Neural cell (in vitro differentiated cells): ENCODE measurements around the gene KNOP1. TPM values are rescaled to one million over a fixed set of nuclear protein-coding genes. Genes with fewer than 3 reads are reported as not detected.

Experiments
- H2AFZ ChIP-seq: fragments of 200-600, 300-800 bp; sonication (generic), shearing (Covaris generic); 2 replicates; pipeline ENCODE4 v1.6.0; 2014; ENCODE audit warnings: low read depth, mild to moderate bottlenecking, antibody characterized with exemption, low read length, moderate library complexity
- H3F3A ChIP-seq: fragments of 200-600 bp; shearing (Covaris generic); 2 replicates; pipeline ENCODE4 v1.6.1; 2016; ENCODE audit warnings: mild to moderate bottlenecking, moderate library complexity, mixed read lengths, antibody characterized with exemption, low read length; ENCODE audit not compliant: insufficient read depth, poor library complexity, severe bottlenecking
- H3K27ac ChIP-seq: fragments of 200-600, 300-800 bp; sonication (generic), shearing (Covaris generic); 2 replicates; pipeline ENCODE4 v1.5.1; 2014; ENCODE audit warnings: mild to moderate bottlenecking, low read length, moderate library complexity
- H3K27me3 ChIP-seq: fragments of 300-800, 200-600 bp; sonication (generic), shearing (Covaris generic); 2 replicates; pipeline ENCODE4 v1.6.0; 2014; ENCODE audit warnings: mild to moderate bottlenecking, low read depth, low read length, moderate library complexity; ENCODE audit not compliant: insufficient read depth
- H3K36me3 ChIP-seq: fragments of 300-800, 200-600 bp; sonication (generic), shearing (Covaris generic); 2 replicates; pipeline ENCODE4 v1.5.1; 2014; ENCODE audit warnings: mild to moderate bottlenecking, antibody characterized with exemption, low read length, moderate library complexity; ENCODE audit not compliant: insufficient read depth
- H3K4me2 ChIP-seq: fragments of 300-800, 200-600 bp; sonication (generic), shearing (Covaris generic); 2 replicates; pipeline ENCODE4 v1.6.0; 2014; ENCODE audit warnings: mild to moderate bottlenecking, low read length
- H3K4me3 ChIP-seq: fragments of 300-800, 200-600 bp; sonication (generic), shearing (Covaris generic); 2 replicates; pipeline ENCODE4 v1.5.1; 2014; ENCODE audit warnings: mild to moderate bottlenecking, low read length, moderate library complexity
- H3K79me2 ChIP-seq: fragments of 200-600 bp; shearing (Covaris generic); replicated peaks from 2 replicates; pipeline ENCODE4 v1.6.0; 2014; ENCODE audit warnings: mild to moderate bottlenecking, low read length, moderate library complexity; ENCODE audit not compliant: insufficient read depth
- H3K9ac ChIP-seq: fragments of 300-800, 200-600 bp; sonication (generic), shearing (Covaris generic); 2 replicates; pipeline ENCODE4 v1.6.1; 2016; ENCODE audit warnings: mild to moderate bottlenecking, low read length, mixed read lengths
- H3K9me2 ChIP-seq: fragments of 200-600 bp; shearing (Covaris generic); 2 replicates; pipeline ENCODE4 v1.6.1; 2016; ENCODE audit warnings: mild to moderate bottlenecking, low read length, mixed read lengths; ENCODE audit not compliant: insufficient read depth
- H3K9me3 ChIP-seq: fragments of 200-600, 300-800 bp; sonication (generic), shearing (Covaris generic); 2 replicates; pipeline ENCODE4 v1.6.1; 2016; ENCODE audit warnings: mild to moderate bottlenecking, mixed run types, low read length, moderate library complexity, mixed read lengths
- H4K20me1 ChIP-seq: fragments of 200-600 bp; shearing (Covaris generic); 2 replicates; pipeline ENCODE4 v1.6.1; 2016; ENCODE audit warnings: mild to moderate bottlenecking, mixed run types; ENCODE audit not compliant: insufficient read depth
- EP300 ChIP-seq: fragments of 450-650 bp; conservative IDR thresholded peaks from 2 replicates; pipeline ENCODE4 v1.6.1; 2014; ENCODE audit warnings: antibody characterized with exemption, mild to moderate bottlenecking, moderate library complexity; ENCODE audit not compliant: poor library complexity, severe bottlenecking
- EZH2 ChIP-seq: fragments of 200-600, 300-800 bp; shearing (Covaris generic), sonication (generic); IDR thresholded peaks from 2 replicates; pipeline ENCODE4 v1.6.1; 2014; ENCODE audit warnings: antibody characterized with exemption, low read length, borderline replicate concordance, mild to moderate bottlenecking; ENCODE audit not compliant: insufficient read depth, poor library complexity, severe bottlenecking
- MXI1 ChIP-seq: fragments of 450-650 bp; conservative IDR thresholded peaks from 2 replicates; pipeline ENCODE4 v1.6.1; 2014; ENCODE audit warnings: antibody characterized with exemption, mild to moderate bottlenecking; ENCODE audit not compliant: poor library complexity, severe bottlenecking
- POLR2AphosphoS5 ChIP-seq: IDR thresholded peaks from 2 replicates; pipeline ENCODE4 v1.6.1; 2012
- RAD21 ChIP-seq: fragments of 450-650 bp; conservative IDR thresholded peaks from 2 replicates; pipeline ENCODE4 v1.6.1; 2014; ENCODE audit warnings: antibody characterized with exemption, mild to moderate bottlenecking, moderate library complexity
- SMC3 ChIP-seq: fragments of 450-650 bp; conservative IDR thresholded peaks from 2 replicates; pipeline ENCODE4 v1.6.1; 2014; ENCODE audit warnings: antibody characterized with exemption, mild to moderate bottlenecking, moderate library complexity; ENCODE audit not compliant: poor library complexity
- TAF1 ChIP-seq: IDR thresholded peaks from 2 replicates; pipeline ENCODE4 v1.6.1; 2012; ENCODE audit warnings: low read depth
- polyA plus RNA-seq: library from polyadenylated mRNA; depleted of rRNA; stranded (reverse); fragments of >200 nt; gene quantifications from 2 replicates; pipeline ENCODE4 v1.2.3, GENCODE V29; 2014
- TF ChIP-seq, protein P1 (sequence below): fragments of 450-650 bp; IDR thresholded peaks from 2 replicates; pipeline ENCODE4 v1.5.1; 2014; ENCODE audit warnings: antibody characterized with exemption, mild to moderate bottlenecking, moderate library complexity; ENCODE audit not compliant: poor library complexity, severe bottlenecking
- TF ChIP-seq, protein P2 (sequence below): IDR thresholded peaks from 2 replicates; pipeline ENCODE4 v1.6.1; 2012; ENCODE audit warnings: borderline replicate concordance

The KNOP1 gene
- polyA plus RNA-seq, 1 donor from 2014 or later: 40.1 TPM

DNA sequence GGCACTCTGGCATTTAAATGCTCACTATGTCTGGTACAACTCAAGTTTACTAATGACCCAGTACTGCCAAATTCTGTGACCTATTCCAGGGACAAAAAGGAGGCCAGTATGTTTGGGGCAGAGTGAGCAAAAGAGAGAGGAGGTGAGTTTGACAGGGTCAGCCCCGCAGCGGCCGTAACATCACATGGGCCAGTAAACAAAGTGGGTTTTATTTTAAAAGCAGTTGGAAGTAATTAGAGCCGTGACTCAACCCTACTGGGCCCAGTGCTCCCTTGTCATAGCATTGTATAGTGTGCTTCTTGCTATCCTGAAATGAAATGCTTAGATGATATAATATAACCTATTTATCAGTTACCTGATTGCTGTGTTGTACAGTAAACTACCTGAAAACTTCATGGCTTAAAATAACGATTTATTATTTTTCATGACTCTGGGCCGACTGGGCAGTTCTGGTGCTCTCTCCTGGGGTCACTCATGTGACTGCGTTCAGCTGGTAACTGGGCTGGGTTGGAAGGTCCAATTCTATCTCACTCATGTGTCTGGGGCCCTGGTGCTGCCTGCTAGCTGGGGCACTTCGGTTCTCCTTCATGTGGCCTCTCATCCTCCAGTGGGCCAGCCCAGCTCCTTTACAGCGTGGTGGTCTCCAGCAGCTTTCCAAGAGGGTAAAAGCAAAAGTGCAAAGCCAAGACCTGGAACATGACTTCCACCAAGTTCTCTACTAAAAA lies 27.4 kb upstream of the KNOP1 start:
- H3K79me2 ChIP-seq: no peaks in the 10 kb centered on the region
- H3F3A ChIP-seq: no peaks in the 10 kb centered on the region
- H3K9ac ChIP-seq: no peak overlapping the region
- H3K4me3 ChIP-seq: no peak overlapping the region
- no peak overlapping the region for H3K4me2 ChIP-seq
- H2AFZ ChIP-seq: no peak overlapping the region
- no peaks in the 10 kb centered on the region for H3K9me2 ChIP-seq
- H3K27me3 ChIP-seq: no peaks in the 10 kb centered on the region
- TF ChIP-seq EP300: no peak
- no peak for TF ChIP-seq RAD21
- TF ChIP-seq MXI1: no peak
- no peak for TF ChIP-seq POLR2AphosphoS5
- no peak for TF ChIP-seq TAF1
- no peak for TF ChIP-seq SMC3
- TF ChIP-seq EZH2: no peak
- TF ChIP-seq, protein P1, sequence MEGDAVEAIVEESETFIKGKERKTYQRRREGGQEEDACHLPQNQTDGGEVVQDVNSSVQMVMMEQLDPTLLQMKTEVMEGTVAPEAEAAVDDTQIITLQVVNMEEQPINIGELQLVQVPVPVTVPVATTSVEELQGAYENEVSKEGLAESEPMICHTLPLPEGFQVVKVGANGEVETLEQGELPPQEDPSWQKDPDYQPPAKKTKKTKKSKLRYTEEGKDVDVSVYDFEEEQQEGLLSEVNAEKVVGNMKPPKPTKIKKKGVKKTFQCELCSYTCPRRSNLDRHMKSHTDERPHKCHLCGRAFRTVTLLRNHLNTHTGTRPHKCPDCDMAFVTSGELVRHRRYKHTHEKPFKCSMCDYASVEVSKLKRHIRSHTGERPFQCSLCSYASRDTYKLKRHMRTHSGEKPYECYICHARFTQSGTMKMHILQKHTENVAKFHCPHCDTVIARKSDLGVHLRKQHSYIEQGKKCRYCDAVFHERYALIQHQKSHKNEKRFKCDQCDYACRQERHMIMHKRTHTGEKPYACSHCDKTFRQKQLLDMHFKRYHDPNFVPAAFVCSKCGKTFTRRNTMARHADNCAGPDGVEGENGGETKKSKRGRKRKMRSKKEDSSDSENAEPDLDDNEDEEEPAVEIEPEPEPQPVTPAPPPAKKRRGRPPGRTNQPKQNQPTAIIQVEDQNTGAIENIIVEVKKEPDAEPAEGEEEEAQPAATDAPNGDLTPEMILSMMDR: no peak
- TF ChIP-seq, protein P2, sequence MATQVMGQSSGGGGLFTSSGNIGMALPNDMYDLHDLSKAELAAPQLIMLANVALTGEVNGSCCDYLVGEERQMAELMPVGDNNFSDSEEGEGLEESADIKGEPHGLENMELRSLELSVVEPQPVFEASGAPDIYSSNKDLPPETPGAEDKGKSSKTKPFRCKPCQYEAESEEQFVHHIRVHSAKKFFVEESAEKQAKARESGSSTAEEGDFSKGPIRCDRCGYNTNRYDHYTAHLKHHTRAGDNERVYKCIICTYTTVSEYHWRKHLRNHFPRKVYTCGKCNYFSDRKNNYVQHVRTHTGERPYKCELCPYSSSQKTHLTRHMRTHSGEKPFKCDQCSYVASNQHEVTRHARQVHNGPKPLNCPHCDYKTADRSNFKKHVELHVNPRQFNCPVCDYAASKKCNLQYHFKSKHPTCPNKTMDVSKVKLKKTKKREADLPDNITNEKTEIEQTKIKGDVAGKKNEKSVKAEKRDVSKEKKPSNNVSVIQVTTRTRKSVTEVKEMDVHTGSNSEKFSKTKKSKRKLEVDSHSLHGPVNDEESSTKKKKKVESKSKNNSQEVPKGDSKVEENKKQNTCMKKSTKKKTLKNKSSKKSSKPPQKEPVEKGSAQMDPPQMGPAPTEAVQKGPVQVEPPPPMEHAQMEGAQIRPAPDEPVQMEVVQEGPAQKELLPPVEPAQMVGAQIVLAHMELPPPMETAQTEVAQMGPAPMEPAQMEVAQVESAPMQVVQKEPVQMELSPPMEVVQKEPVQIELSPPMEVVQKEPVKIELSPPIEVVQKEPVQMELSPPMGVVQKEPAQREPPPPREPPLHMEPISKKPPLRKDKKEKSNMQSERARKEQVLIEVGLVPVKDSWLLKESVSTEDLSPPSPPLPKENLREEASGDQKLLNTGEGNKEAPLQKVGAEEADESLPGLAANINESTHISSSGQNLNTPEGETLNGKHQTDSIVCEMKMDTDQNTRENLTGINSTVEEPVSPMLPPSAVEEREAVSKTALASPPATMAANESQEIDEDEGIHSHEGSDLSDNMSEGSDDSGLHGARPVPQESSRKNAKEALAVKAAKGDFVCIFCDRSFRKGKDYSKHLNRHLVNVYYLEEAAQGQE: no peak
- H3K36me3 ChIP-seq: no peaks in the 10 kb centered on the region
- no peaks in the 10 kb centered on the region for H4K20me1 ChIP-seq
- H3K27ac ChIP-seq: no peak overlapping the region
- H3K9me3 ChIP-seq: no peaks in the 10 kb centered on the region

DNA sequence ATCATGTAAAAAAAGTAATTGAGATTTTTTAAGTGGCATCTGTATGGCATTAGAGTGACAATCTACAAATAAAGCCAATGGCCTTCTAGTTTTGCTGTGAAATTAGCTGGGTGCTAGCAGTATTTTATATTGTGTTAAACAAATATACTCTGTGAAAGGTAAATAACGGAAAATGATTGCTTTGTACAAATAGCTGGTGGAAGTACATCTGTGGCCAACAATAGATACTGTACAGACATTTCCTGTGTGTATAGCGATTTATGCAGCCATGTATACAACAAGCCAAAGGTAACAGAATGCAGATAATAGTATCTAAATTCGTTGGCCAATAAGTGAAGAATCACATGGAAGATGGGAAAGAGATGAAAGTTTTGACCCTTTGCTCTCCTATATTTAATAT lies 26.6 kb upstream of the KNOP1 start:
- Histone ChIP-seq H3K4me2 (no peak overlapping the region), H3K4me3 (no peak overlapping the region), H4K20me1 (no peaks in the 10 kb centered on the region), H3K9me3 (no peaks in the 10 kb centered on the region), H3K9ac (no peak overlapping the region), H3K79me2 (no peaks in the 10 kb centered on the region), H3K27ac (no peak overlapping the region), H3K9me2 (no peaks in the 10 kb centered on the region), H2AFZ (no peak overlapping the region), H3F3A (no peaks in the 10 kb centered on the region), H3K27me3 (no peaks in the 10 kb centered on the region), H3K36me3 (no peaks in the 10 kb centered on the region)
- no peak for TF ChIP-seq MXI1
- no peak for TF ChIP-seq SMC3
- TF ChIP-seq TAF1: no peak
- no peak for TF ChIP-seq POLR2AphosphoS5
